ENCODE results near the gene OPALIN.

Gene OPALIN

DNA sequence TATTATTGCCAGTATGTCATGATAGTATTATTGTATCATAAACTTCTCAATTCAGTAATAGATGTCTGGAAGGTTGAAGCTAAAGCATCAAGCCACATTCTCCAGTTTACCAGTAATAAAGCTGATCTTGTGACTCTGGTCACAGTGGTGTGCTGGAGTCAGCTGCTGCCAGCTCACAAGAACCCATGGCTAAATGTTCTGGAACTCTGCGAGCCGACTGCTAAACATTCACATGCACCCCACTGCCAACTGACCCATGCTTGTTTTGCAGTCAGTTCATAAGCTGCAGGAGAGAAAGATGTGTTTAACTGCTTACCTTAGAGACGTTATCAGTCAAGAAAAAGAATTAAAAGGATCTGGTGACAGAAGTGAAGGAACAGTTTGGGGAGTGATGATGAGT, 60.4 kb downstream of the OPALIN start:
- no peak for DNase-seq (ENCODE audit: low spot score)

DNA sequence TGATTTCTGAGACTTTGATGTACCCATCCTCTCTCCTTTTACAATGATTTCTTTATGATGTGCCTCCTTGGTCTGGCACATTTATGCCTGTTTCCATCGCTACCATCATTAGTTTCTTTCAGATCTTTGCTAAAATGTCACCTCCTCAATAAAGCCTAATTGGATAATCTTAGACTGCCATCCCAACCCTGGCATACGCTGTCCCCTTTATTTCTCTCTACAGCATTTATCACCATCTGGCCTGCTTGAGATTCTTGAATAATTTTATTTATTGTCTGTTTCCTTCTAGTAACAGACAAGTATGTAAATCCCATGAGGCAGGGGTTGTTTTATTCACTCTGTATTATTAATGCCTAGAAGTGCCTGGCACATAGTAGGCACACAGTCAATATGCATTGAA, 61.3 kb downstream of the OPALIN start:
- no peak for DNase-seq (ENCODE audit: low spot score)

DNA sequence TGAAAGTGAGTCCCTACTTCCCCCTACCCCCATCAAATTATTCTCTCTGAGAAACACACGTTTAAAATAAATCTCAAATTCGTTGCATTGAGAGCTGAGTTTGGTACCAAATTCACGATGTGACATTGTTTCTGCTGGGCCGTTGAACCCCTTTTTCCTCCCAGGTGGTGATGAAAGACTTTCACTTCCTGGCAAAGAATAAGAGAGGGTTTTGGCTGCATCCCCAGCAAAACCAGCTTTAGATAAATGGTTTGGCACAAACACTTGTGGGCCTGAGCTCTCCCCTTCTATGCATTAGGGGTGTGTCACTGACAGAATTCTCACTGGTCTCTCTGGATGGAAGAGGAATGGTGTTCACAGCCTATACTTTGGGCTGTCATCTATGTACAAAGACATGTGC, 63.3 kb downstream of the OPALIN start:
- DNase-seq (ENCODE audit: low spot score), result no peak
